BE2C (cell line): Measurements from ENCODE around the gene CTCFL.
A peak's percentile ranks its signal among the peaks of the same experiment; 100 is the strongest.

Experiments
- DNase-seq: peaks from one replicate; pipeline ENCODE4 v3.0.0-alpha.2; 2020
- H3K27me3 ChIP-seq: fragments of 250-450 bp; sonication (Bioruptor Pico); 2 replicates; pipeline ENCODE4 v1.5.1; 2020; ENCODE audit warnings: mild to moderate bottlenecking
- H3K36me3 ChIP-seq: fragments of 250-450 bp; sonication (Bioruptor Pico); 2 replicates; pipeline ENCODE4 v1.5.1; 2020; ENCODE audit warnings: mild to moderate bottlenecking
- H3K4me1 ChIP-seq: fragments of 250-450 bp; sonication (Bioruptor Pico); 2 replicates; pipeline ENCODE4 v1.5.1; 2020
- H3K4me3 ChIP-seq: 2 replicates; pipeline ENCODE4 v1.5.1; 2011; ENCODE audit warnings: low read depth, low read length
- H3K9me3 ChIP-seq: fragments of 250-450 bp; sonication (Bioruptor Pico); 2 replicates; pipeline ENCODE4 v1.5.1; 2020
- TF ChIP-seq, protein P1 (sequence below): IDR thresholded peaks from 2 replicates; pipeline ENCODE4 v1.5.1; 2012; ENCODE audit warnings: mild to moderate bottlenecking, low read depth, low read length

Gene CTCFL

DNA sequence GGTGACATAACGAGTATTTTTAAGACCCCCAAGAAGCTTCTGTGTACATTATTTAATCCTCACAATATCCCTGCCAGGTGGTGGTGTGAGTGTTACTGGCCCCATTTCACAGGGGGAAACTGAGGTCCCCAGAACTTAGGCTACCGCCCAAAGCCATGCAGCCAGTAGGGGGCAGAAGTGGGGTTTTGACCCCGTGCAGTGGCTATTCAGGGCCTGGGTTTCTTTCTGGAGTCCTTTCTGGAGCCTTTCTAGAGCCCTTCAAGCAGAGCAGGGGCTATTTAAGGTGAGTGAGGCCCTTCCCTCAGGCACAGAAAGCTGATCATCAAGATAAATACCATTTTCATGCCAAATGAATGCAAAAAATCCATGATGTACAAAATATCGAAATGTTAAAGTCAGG, 59.0 kb downstream of the CTCFL start:
- no peaks in the 10 kb centered on the region; the same call in 1 of the 2 replicates for H3K9me3 ChIP-seq
- TF ChIP-seq, protein P1, sequence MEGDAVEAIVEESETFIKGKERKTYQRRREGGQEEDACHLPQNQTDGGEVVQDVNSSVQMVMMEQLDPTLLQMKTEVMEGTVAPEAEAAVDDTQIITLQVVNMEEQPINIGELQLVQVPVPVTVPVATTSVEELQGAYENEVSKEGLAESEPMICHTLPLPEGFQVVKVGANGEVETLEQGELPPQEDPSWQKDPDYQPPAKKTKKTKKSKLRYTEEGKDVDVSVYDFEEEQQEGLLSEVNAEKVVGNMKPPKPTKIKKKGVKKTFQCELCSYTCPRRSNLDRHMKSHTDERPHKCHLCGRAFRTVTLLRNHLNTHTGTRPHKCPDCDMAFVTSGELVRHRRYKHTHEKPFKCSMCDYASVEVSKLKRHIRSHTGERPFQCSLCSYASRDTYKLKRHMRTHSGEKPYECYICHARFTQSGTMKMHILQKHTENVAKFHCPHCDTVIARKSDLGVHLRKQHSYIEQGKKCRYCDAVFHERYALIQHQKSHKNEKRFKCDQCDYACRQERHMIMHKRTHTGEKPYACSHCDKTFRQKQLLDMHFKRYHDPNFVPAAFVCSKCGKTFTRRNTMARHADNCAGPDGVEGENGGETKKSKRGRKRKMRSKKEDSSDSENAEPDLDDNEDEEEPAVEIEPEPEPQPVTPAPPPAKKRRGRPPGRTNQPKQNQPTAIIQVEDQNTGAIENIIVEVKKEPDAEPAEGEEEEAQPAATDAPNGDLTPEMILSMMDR: peak; percentile 37; the same call in 1 of the 2 replicates
- no peaks in the 10 kb centered on the region for H3K36me3 ChIP-seq
- no peak overlapping the region for H3K4me3 ChIP-seq
- DNase-seq: no peak
- H3K4me1 ChIP-seq: peaks cover 14% of the 10 kb centered on the region
- no peaks in the 10 kb centered on the region for H3K27me3 ChIP-seq

DNA sequence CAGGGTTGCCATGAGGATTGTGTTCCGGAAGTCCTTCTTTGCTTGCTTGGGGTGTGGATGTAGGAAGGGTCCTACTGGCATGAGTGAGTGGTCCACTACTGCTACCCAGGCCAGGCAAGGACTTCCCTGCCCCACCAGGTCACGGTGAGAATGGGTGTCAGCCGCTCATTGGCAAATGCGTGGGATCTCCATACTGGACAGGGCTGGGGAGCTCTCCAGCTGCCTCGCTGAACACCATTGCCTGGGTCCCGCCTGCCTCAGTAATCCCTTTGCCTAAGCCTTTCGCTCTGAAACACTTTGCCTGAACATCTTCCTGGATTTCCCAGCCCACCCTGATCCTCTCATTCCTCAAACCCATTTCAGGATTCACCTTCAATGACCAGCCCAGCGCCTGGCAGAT, 59.5 kb downstream of the CTCFL start:
- H3K4me3 ChIP-seq: no peak overlapping the region
- no peaks in the 10 kb centered on the region for H3K36me3 ChIP-seq
- no peak for DNase-seq
- H3K9me3 ChIP-seq: no peaks in the 10 kb centered on the region; the same call in 1 of the 2 replicates
- H3K4me1 ChIP-seq: peaks cover 10% of the 10 kb centered on the region; the same call in 1 of the 2 replicates
- no peaks in the 10 kb centered on the region for H3K27me3 ChIP-seq
- TF ChIP-seq, protein P1: no peak

DNA sequence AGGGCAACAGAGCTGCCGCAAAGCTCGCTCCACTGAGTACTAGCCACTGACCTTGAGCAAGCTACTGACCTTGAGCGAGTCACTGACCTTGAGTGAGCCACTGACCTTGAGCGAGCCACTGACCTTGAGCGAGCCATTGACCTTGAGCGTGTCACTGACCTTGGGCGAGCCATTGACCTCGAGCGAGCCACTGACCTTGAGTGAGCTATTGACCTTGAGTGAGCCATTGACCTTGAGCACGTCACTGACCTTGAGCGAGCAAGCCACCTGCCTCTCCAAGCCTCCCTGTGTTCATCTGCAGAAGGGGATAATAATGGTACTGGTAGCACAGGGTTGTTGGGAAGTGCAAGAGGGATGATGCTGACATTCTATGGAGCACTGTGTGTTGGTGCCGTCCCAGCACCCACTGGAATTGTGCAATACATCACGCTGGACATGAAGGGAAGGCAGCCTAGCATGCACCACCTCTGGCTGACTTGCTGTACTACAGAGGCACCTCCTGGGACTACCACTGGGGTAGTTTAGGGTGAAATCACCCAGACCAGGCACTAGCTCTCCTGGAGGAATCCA, 60.2 kb downstream of the CTCFL start:
- Histone ChIP-seq H3K36me3 (no peaks in the 10 kb centered on the region), H3K4me1 (peaks cover 4% of the 10 kb centered on the region; the same call in 1 of the 2 replicates), H3K27me3 (no peaks in the 10 kb centered on the region), H3K9me3 (no peaks in the 10 kb centered on the region; the same call in 1 of the 2 replicates), H3K4me3 (no peak overlapping the region)
- peak; percentile 40 for DNase-seq
- TF ChIP-seq, protein P1: peak; percentile 38

DNA sequence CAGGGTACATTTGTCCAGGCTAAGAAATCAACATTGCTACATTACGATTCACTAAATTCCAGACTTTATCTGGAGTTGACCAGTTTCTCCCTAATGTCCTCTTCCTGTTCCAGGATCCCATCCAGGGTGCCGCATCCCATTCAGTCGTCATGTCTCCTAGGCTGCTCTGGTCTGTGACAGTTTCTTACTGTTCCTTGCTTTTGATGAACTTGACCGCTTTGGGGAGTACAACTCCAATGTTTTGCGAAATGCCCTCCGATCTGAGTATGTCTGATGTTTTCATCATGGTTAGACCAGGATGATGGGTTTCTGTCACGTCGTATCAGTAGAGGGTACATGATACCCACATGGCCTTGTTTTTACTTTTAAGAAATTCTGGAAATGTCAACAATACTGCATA, 62.2 kb downstream of the CTCFL start:
- no peak overlapping the region for H3K4me3 ChIP-seq
- no peaks in the 10 kb centered on the region; the same call in 1 of the 2 replicates for H3K9me3 ChIP-seq
- TF ChIP-seq, protein P1: no peak
- no peaks in the 10 kb centered on the region for H3K27me3 ChIP-seq
- no peak for DNase-seq
- H3K36me3 ChIP-seq: no peaks in the 10 kb centered on the region
- no peaks in the 10 kb centered on the region for H3K4me1 ChIP-seq

DNA sequence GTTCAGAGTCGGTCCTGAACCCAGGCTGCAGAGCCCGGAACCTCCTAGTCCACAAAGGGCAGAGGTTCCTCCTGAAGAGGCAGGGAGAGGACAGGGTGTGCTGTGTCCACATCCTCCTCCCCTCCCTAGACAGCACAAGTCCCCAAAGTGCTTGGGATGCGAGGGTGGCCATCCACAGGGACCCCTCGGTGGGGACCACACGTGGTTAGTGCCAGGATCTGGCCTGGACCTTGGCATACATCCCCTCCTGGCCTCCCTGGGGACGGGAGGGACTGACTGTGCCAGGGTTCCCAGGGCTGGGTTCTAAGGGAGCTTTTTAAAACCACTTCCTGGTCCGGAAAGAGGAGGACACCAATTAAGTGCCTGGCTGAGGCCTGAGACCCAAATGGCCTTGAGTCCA, 63.2 kb downstream of the CTCFL start:
- no peak for DNase-seq
- Histone ChIP-seq H3K9me3 (no peaks in the 10 kb centered on the region; the same call in 1 of the 2 replicates), H3K4me3 (no peak overlapping the region), H3K27me3 (no peaks in the 10 kb centered on the region), H3K36me3 (no peaks in the 10 kb centered on the region), H3K4me1 (no peaks in the 10 kb centered on the region)
- TF ChIP-seq, protein P1: no peak

DNA sequence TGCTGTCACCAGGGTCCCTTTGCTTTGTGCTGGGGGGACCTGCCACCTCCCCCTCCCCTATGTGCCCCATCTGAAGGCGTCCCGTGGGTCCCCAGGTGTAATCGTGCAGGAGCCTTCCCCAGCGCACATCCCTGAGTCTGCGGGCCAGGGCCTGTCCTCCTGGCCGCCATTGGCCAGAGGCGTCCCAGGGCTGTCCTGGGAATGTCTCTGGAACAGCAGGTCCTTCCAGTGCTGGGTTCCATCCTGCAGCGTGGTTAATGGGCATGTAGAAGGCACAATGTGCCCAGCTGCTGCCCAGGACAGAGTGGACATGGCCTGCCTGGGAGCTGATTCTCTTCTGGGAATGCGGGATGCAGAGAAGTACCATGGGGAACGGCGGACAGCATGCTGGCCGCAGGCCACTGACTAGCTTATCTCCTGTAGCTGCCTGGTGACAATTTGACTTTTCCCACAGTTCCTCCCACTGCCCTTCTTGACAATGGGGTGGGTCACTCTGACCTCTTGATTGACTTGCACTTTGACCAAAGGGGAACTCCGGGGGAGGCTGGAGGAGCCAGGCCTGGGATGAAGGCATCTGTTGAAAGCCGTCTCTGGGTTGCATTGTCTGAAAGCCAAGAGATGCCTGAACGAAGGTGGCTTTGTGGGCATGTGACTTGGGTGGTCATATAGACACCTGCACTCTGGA, 64.0 kb downstream of the CTCFL start:
- DNase-seq: no peak
- TF ChIP-seq, protein P1: no peak
- no peaks in the 10 kb centered on the region; the same call in 1 of the 2 replicates for H3K9me3 ChIP-seq
- no peaks in the 10 kb centered on the region for H3K36me3 ChIP-seq
- no peaks in the 10 kb centered on the region for H3K4me1 ChIP-seq
- H3K4me3 ChIP-seq: no peak overlapping the region
- no peaks in the 10 kb centered on the region for H3K27me3 ChIP-seq
